ENCODE data around the gene FRMD3.

Gene FRMD3

DNA sequence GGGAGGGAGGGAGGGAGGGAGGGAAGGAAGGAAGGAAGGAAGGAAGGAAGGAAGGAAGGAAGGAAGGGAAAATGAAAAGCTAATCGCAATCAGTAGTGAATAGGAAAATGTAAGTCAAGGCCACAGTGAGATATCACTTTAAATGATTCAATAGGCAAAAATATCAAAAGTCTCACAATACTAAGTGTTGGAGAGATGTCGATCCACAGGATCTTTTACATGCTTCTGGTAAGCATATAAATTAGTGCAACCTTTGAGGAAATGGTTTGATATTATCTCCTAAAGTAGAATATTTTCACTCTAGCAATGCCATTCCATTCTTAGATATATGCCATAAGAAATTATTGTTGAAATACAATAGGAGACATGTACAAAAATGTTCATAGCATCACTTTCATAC lies 58.4 kb downstream of the FRMD3 start:
- TF ChIP-seq, protein P1, sequence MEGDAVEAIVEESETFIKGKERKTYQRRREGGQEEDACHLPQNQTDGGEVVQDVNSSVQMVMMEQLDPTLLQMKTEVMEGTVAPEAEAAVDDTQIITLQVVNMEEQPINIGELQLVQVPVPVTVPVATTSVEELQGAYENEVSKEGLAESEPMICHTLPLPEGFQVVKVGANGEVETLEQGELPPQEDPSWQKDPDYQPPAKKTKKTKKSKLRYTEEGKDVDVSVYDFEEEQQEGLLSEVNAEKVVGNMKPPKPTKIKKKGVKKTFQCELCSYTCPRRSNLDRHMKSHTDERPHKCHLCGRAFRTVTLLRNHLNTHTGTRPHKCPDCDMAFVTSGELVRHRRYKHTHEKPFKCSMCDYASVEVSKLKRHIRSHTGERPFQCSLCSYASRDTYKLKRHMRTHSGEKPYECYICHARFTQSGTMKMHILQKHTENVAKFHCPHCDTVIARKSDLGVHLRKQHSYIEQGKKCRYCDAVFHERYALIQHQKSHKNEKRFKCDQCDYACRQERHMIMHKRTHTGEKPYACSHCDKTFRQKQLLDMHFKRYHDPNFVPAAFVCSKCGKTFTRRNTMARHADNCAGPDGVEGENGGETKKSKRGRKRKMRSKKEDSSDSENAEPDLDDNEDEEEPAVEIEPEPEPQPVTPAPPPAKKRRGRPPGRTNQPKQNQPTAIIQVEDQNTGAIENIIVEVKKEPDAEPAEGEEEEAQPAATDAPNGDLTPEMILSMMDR (IDR thresholded peaks at IDR 0.05): no peak
- H3K36me3 Mint-ChIP-seq (ENCODE audit: low read depth): peaks cover 4% of the 10 kb centered on the region
- H3K9me3 Mint-ChIP-seq: peaks cover 25% of the 10 kb centered on the region
- H3K27ac Mint-ChIP-seq: no peak overlapping the region
- H3K4me3 Mint-ChIP-seq: no peak overlapping the region
- no peak for DNase-seq
- peaks cover 13% of the 10 kb centered on the region for H3K4me1 Mint-ChIP-seq
- peaks cover 9% of the 10 kb centered on the region for H3K27me3 Mint-ChIP-seq (ENCODE audit: low read depth, poor library complexity)

DNA sequence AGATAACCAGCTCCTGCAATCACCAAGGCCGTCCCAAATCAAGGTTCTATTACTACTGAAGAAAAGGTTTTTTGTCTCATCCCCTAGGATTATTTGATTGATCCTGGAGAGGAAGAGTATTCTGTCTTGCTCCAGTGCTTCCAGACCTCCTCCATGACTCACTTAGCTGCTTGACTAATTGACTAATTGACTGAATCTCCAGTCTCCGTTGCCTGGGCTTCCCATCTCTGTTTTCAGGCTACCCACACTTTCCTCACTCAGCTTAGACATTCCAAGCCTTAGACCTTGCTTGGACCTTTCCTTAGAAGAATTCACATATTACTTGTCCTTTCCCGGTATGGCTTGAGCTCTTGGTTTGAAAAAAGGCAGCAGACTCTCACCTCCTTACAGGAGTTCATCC lies 60.6 kb downstream of the FRMD3 start:
- Mint-ChIP-seq H3K9me3 (peaks cover 25% of the 10 kb centered on the region), H3K27me3 (ENCODE audit: low read depth, poor library complexity) (peaks cover 3% of the 10 kb centered on the region), H3K27ac (peak overlapping the region; percentile 48), H3K4me3 (no peak overlapping the region), H3K36me3 (ENCODE audit: low read depth) (peaks cover 4% of the 10 kb centered on the region), H3K4me1 (peaks cover 8% of the 10 kb centered on the region)
- TF ChIP-seq, protein P1 (IDR thresholded peaks at IDR 0.05): no peak
- DNase-seq: no peak

DNA sequence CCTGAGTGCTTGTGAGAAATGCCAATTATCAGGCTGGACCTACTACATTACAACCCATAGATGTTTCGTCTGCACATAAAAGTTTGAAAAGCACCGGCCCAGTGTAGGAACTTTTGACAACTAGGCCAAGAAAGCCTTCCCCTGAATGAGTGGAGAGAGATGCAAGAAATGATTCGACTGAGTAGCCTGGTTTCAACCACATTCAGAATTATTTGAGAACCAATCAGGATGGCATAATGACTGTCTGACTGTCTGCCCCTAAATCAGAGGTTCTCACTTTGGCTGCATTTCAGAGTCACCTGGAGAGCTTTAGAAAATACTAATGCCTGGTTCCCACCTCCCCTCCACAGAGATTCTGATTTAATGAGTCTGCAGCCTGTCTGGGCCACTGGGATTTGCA lies 61.1 kb downstream of the FRMD3 start:
- peaks cover 25% of the 10 kb centered on the region for H3K9me3 Mint-ChIP-seq
- H3K27me3 Mint-ChIP-seq (ENCODE audit: low read depth, poor library complexity): peaks cover 3% of the 10 kb centered on the region
- no peak overlapping the region for H3K4me3 Mint-ChIP-seq
- DNase-seq: no peak
- TF ChIP-seq, protein P1 (IDR thresholded peaks at IDR 0.05): no peak
- H3K27ac Mint-ChIP-seq: peak overlapping the region; percentile 48
- H3K4me1 Mint-ChIP-seq: peaks cover 8% of the 10 kb centered on the region
- H3K36me3 Mint-ChIP-seq (ENCODE audit: low read depth): peaks cover 4% of the 10 kb centered on the region

DNA sequence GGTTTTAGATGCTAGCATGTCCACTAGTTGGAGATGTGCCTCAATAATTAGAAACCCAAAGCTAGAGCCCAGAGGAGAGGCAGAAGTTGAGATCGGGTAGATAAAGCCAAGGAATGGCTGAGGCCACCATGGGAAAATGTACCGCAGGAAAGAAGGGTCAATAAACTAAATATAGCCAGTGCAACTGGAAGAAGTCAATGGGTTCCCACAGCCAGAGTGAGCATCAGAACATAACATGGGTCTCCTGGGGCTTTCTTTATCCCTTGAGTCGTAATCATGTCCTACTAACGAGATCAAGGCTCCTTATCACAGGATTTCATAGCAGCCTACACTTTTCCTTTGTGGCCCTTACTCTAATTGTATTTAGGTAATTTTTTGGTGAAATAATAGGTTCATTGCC lies 61.7 kb downstream of the FRMD3 start:
- TF ChIP-seq, protein P1 (IDR thresholded peaks at IDR 0.05): no peak
- H3K36me3 Mint-ChIP-seq (ENCODE audit: low read depth): peaks cover 4% of the 10 kb centered on the region
- H3K4me3 Mint-ChIP-seq: no peak overlapping the region
- peaks cover 8% of the 10 kb centered on the region for H3K4me1 Mint-ChIP-seq
- no peak overlapping the region for H3K27ac Mint-ChIP-seq
- peaks cover 3% of the 10 kb centered on the region for H3K27me3 Mint-ChIP-seq (ENCODE audit: low read depth, poor library complexity)
- no peak for DNase-seq
- peaks cover 25% of the 10 kb centered on the region for H3K9me3 Mint-ChIP-seq

DNA sequence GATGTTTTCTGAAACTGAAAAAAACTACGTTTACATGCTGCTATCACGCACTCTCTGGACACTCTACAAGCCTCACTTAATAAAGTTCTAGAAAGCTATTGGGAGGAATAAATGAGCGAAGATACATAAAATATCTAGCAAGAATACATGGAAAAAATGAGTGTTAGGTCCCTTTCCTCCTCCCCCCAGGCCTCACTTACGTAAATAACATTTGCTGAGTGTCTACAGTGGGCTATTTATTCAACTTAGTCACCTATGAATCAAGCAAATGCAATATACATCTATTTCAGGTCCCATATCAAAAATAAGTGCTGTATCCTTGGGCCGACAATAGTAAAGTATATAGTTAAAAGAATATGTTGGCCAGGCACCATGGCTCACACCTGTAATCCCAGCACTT lies 62.5 kb downstream of the FRMD3 start:
- Mint-ChIP-seq H3K4me1 (peaks cover 8% of the 10 kb centered on the region), H3K9me3 (peaks cover 25% of the 10 kb centered on the region), H3K27me3 (ENCODE audit: low read depth, poor library complexity) (peaks cover 3% of the 10 kb centered on the region), H3K36me3 (ENCODE audit: low read depth) (peaks cover 4% of the 10 kb centered on the region), H3K4me3 (no peak overlapping the region), H3K27ac (no peak overlapping the region)
- TF ChIP-seq, protein P1 (IDR thresholded peaks at IDR 0.05): no peak
- no peak for DNase-seq

DNA sequence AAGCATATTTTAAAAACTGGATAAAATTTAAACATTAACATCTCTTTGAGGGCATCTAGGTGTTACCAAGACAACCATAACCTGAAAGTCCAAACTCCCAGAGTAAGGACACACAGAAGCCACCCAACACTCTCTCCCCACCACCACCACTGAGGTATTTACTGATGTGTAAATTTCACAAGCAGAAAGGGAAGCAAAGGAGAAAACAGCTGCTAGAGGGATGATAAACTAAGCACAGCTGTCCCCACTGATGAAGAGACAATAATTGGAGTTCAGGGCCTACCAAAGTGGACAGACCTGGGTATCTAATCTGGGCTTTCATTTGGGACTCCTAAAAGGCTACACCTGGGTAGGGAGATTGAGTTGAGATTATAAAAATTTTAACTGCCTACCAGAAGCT lies 63.6 kb downstream of the FRMD3 start:
- peaks cover 4% of the 10 kb centered on the region for H3K36me3 Mint-ChIP-seq (ENCODE audit: low read depth)
- DNase-seq: no peak
- H3K9me3 Mint-ChIP-seq: peaks cover 20% of the 10 kb centered on the region
- TF ChIP-seq, protein P1 (IDR thresholded peaks at IDR 0.05): no peak
- H3K27me3 Mint-ChIP-seq (ENCODE audit: low read depth, poor library complexity): peaks cover 3% of the 10 kb centered on the region
- H3K4me1 Mint-ChIP-seq: peaks cover 19% of the 10 kb centered on the region
- no peak overlapping the region for H3K27ac Mint-ChIP-seq
- H3K4me3 Mint-ChIP-seq: no peak overlapping the region
